Measurements from ENCODE around the gene SORL1. TPM values are rescaled to one million over a fixed set of nuclear protein-coding genes. Genes with fewer than 3 reads are reported as not detected.
A peak's percentile ranks its signal among the peaks of the same experiment; 100 is the strongest.

The SORL1 gene
- total and polyA plus RNA-seq, 9 of the 15 experiments (the other 6 are each of a cell fraction or from before 2014, with no cell fraction given) = 0.01 to 0.66 TPM; not detected in 7

GRCh38 chr11:121577106-121577848 lies 125.2 kb downstream of the SORL1 start:
- ATAC-seq (no peak), FAIRE-seq (no peak), DNase-seq (ENCODE audit: extremely low read depth in 1 of 4, low spot score in 3 of 4) (no peak)
- ChIA-PET POLR2A (interaction anchor here (0.6 to 0.7 kb wide), 2 partner anchors 54 kb away, joined by 3 read pairs; no protein-coding TSS in a partner anchor), CTCF (ENCODE audit: low intra/inter-chr PET ratio) (no interaction called here)
- in situ Hi-C loops (cut with MboI) = no loop called here
- Histone ChIP-seq H3K9me3 (replicated peaks; ENCODE audit: control insufficient read depth, insufficient read depth, low read depth, low read length) (no peaks in the 10 kb centered on the region), H3K36me3 (ENCODE audit: control insufficient read depth, insufficient read depth, low read length) (no peaks in the 10 kb centered on the region), H3K27me3 (ENCODE audit: control insufficient read depth in 2 of 2, insufficient read depth in 2 of 2, low read length in 2 of 2) (no peaks in the 10 kb centered on the region), H3K9me1 (ENCODE audit: control insufficient read depth, insufficient read depth, low read length) (no peaks in the 10 kb centered on the region), H3K9ac (ENCODE audit: insufficient read depth in 1 of 2, low read depth in 2 of 2, low read length in 2 of 2) (no peak overlapping the region), H3K4me3 (no peak overlapping the region), H3K79me2 (ENCODE audit: control insufficient read depth, insufficient read depth, low read length) (no peaks in the 10 kb centered on the region), H3K27ac (ENCODE audit: extremely low read depth, low read depth, low read length) (no peak overlapping the region), H3K4me2 (ENCODE audit: insufficient read depth, low read length) (no peak overlapping the region), H4K20me1 (replicated peaks; ENCODE audit: control insufficient read depth, insufficient read depth, low read length) (no peaks in the 10 kb centered on the region; the same call in 1 of the 2 replicates), H3K4me1 (replicated peaks in 1 of 2; ENCODE audit: control insufficient read depth in 2 of 2, insufficient read depth in 2 of 2, low read length in 2 of 2) (no peaks in the 10 kb centered on the region), H2AFZ (ENCODE audit: low read depth, low read length) (no peak overlapping the region)
- intact Hi-C loops (cut with micrococcal nuclease) = no loop called here
- BruUV-seq (replicated peaks) = no TSS peak
- 0% methylated on average over 16 of the region's 16 CpGs for WGBS (ENCODE audit: insufficient coverage, low coverage, missing lambda C conversion rate)
- TF ChIP-seq ZNF57 (CRISPR knock-in tag; IDR thresholded peaks at IDR 0.05) = no peak
- TF ChIP-seq TAL1 (IDR thresholded peaks at IDR 0.05) = peak; percentile 17; the same call in 1 of the 2 replicates
- TF ChIP-seq NCOA4 (IDR thresholded peaks at IDR 0.05; ENCODE audit: partially characterized antibody) = no peak
- TF ChIP-seq CBFB (CRISPR knock-in tag; IDR thresholded peaks at IDR 0.05) = no peak
- no peak for TF ChIP-seq ELK1 (CRISPR knock-in tag; IDR thresholded peaks at IDR 0.05)
- TF ChIP-seq CREBBP (IDR thresholded peaks at IDR 0.05; ENCODE audit: low read depth, low read length) = no peak
- TF ChIP-seq FOXA3 (CRISPR knock-in tag; conservative IDR thresholded peaks at IDR 0.05 in 1 of 2, IDR thresholded peaks at IDR 0.05 in 1 of 2) = no peak
- no peak for TF ChIP-seq PHTF2 (CRISPR knock-in tag; IDR thresholded peaks at IDR 0.05)
- no peak for TF ChIP-seq ATF6 (CRISPR knock-in tag; IDR thresholded peaks at IDR 0.05)
- peak; percentile 57 for TF ChIP-seq MEIS2 (IDR thresholded peaks at IDR 0.05; ENCODE audit: partially characterized antibody)
- TF ChIP-seq HDAC3 (IDR thresholded peaks at IDR 0.05; ENCODE audit: borderline replicate concordance, partially characterized antibody) = no peak
- TF ChIP-seq CUX1 (CRISPR knock-in tag; IDR thresholded peaks at IDR 0.05) = no peak
- TF ChIP-seq CHD1 (IDR thresholded peaks at IDR 0.05; ENCODE audit: low read length) = no peak
